Neural crest cell (in vitro differentiated cells): ENCODE measurements around the gene GADD45GIP1. TPM values are rescaled to one million over a fixed set of nuclear protein-coding genes. Genes with fewer than 3 reads are reported as not detected.
A peak's percentile ranks its signal among the peaks of the same experiment; 100 is the strongest.

Experiments used
- DNase-seq: peaks from one replicate; pipeline ENCODE4 v3.0.0; 2021; ENCODE audit warnings: low read depth, mixed read lengths, low spot score
- H3K27ac Mint-ChIP-seq: one replicate; pipeline ENCODE4 v1.8.0; 2021; ENCODE audit warnings: mild to moderate bottlenecking, mixed read lengths; ENCODE audit not compliant: unreplicated experiment
- H3K27me3 Mint-ChIP-seq: 2 replicates; pipeline ENCODE4 v1.8.0; 2021; ENCODE audit warnings: low read depth, mild to moderate bottlenecking, mixed read lengths
- H3K36me3 Mint-ChIP-seq: 2 replicates; pipeline ENCODE4 v1.8.0; 2021; ENCODE audit warnings: low read depth, mild to moderate bottlenecking, mixed read lengths
- H3K4me1 Mint-ChIP-seq: 2 replicates; pipeline ENCODE4 v1.8.0; 2021; ENCODE audit warnings: mixed read lengths
- H3K4me3 Mint-ChIP-seq: one replicate; pipeline ENCODE4 v1.8.0; 2021; ENCODE audit warnings: mild to moderate bottlenecking, mixed read lengths
- H3K9me3 Mint-ChIP-seq: 2 replicates; pipeline ENCODE4 v1.8.0; 2021; ENCODE audit warnings: mixed read lengths
- CTCF ChIP-seq: fragments of 200-600 bp; sonication (generic); conservative IDR thresholded peaks from 2 replicates; pipeline ENCODE4 v1.5.0; 2021; ENCODE audit warnings: antibody characterized with exemption, mild to moderate bottlenecking
- total RNA-seq: library from RNA; stranded (reverse); gene quantifications from 2 replicates; pipeline ENCODE4 v1.2.1, GENCODE V29; 2021

Gene GADD45GIP1
- total RNA-seq, 1 donor from 2014 or later: 26.4 TPM

GRCh38 chr19:12993562-12993961 is 36.5 kb upstream of the GADD45GIP1 start:
- Mint-ChIP-seq H3K4me1 (peaks cover 8% of the 10 kb centered on the region), H3K9me3 (no peaks in the 10 kb centered on the region), H3K27me3 (peaks cover 74% of the 10 kb centered on the region), H3K27ac (no peak overlapping the region), H3K36me3 (peaks cover 7% of the 10 kb centered on the region), H3K4me3 (peak overlapping the region; percentile 72)
- no peak for DNase-seq
- no peak for TF ChIP-seq CTCF

GRCh38 chr19:12992729-12993128 is 35.7 kb upstream of the GADD45GIP1 start:
- no peak overlapping the region for H3K27ac Mint-ChIP-seq
- H3K36me3 Mint-ChIP-seq: peaks cover 7% of the 10 kb centered on the region
- H3K4me1 Mint-ChIP-seq: peaks cover 5% of the 10 kb centered on the region
- H3K27me3 Mint-ChIP-seq: peaks cover 65% of the 10 kb centered on the region
- no peak for TF ChIP-seq CTCF
- H3K4me3 Mint-ChIP-seq: no peak overlapping the region
- DNase-seq: no peak
- H3K9me3 Mint-ChIP-seq: no peaks in the 10 kb centered on the region

- H3K4me3 Mint-ChIP-seq: no peak overlapping the region
- H3K36me3 Mint-ChIP-seq: peaks cover 7% of the 10 kb centered on the region
- DNase-seq: no peak
- H3K4me1 Mint-ChIP-seq: peaks cover 5% of the 10 kb centered on the region
- TF ChIP-seq CTCF: no peak
- H3K27ac Mint-ChIP-seq: no peak overlapping the region
- peaks cover 52% of the 10 kb centered on the region for H3K27me3 Mint-ChIP-seq
- H3K9me3 Mint-ChIP-seq: no peaks in the 10 kb centered on the region
Observed at GRCh38 chr19:12991296-12991695, 34.3 kb upstream of the GADD45GIP1 start.

GRCh38 chr19:12990853-12991252 is 33.8 kb upstream of the GADD45GIP1 start:
- no peak for DNase-seq
- Mint-ChIP-seq H3K9me3 (no peaks in the 10 kb centered on the region), H3K4me3 (no peak overlapping the region), H3K27ac (no peak overlapping the region), H3K36me3 (peaks cover 7% of the 10 kb centered on the region), H3K4me1 (peaks cover 5% of the 10 kb centered on the region), H3K27me3 (peaks cover 49% of the 10 kb centered on the region)
- no peak for TF ChIP-seq CTCF

- TF ChIP-seq CTCF: no peak
- Mint-ChIP-seq H3K9me3 (no peaks in the 10 kb centered on the region), H3K4me3 (no peak overlapping the region), H3K27ac (no peak overlapping the region), H3K4me1 (peaks cover 8% of the 10 kb centered on the region), H3K36me3 (peaks cover 7% of the 10 kb centered on the region), H3K27me3 (peaks cover 48% of the 10 kb centered on the region)
- no peak for DNase-seq
Observed at GRCh38 chr19:12990431-12990830, 33.4 kb upstream of the GADD45GIP1 start.

- no peak for DNase-seq
- Mint-ChIP-seq H3K27me3 (peaks cover 24% of the 10 kb centered on the region), H3K4me3 (no peak overlapping the region), H3K4me1 (peaks cover 9% of the 10 kb centered on the region), H3K36me3 (peaks cover 4% of the 10 kb centered on the region), H3K27ac (no peak overlapping the region), H3K9me3 (no peaks in the 10 kb centered on the region)
- no peak for TF ChIP-seq CTCF
Observed at GRCh38 chr19:12987781-12988180, 30.8 kb upstream of the GADD45GIP1 start.
